Measurements from ENCODE around the gene MYO16.

GRCh38 chr13:108755083-108755482, 125.7 kb downstream of the MYO16 start:
- TF ChIP-seq CTCF (IDR thresholded peaks at IDR 0.05): no peak
- no peak for TF ChIP-seq POLR2A (IDR thresholded peaks at IDR 0.05)
